ENCODE measurements around the gene TLCD2. TPM values are rescaled to one million over a fixed set of nuclear protein-coding genes. Genes with fewer than 3 reads are reported as not detected.
"Not testable (repeated sequence)": the region's sequence is repeated elsewhere in the genome, so short reads cannot be mapped to it uniquely, and the experiment has no call there.

TLCD2 gene
- total and polyA plus RNA-seq, 7 donors, result 1.1 to 2.9 (median 1.6) TPM

- DNase-seq (peak in 1 of 2 donors; percentile 32), ATAC-seq (no peak)
- Histone ChIP-seq H3K4me3 (no peak overlapping the region), H3K27me3 (ENCODE audit: insufficient read depth in 3 of 3, low read length in 2 of 3) (no peaks in the 10 kb centered on the region), H3K36me3 (ENCODE audit: insufficient read depth in 1 of 2, low read depth in 1 of 2) (peaks cover 29 to 98% of the 10 kb centered on the region in 2 donors), H3K27ac (no peak overlapping the region), H3K9me3 (no peaks in the 10 kb centered on the region), H3K4me1 (peaks cover 10% of the 10 kb centered on the region)
- no peak for TF ChIP-seq CTCF (IDR thresholded peaks at IDR 0.05)
- 77 to 90% (median 83%) methylated on average over 26 of the region's 26 CpGs for WGBS, 3 donors
- intact Hi-C loops (cut with DNase I), result no loop called here
These were observed 37.0 kb downstream of the TLCD2 start for GRCh38 chr17:1673041-1673785.

- 83 to 89% (median 88%) methylated on average over 5 of the region's 5 CpGs for WGBS, 3 donors
- H3K4me3 ChIP-seq; ATAC-seq; H3K27me3 ChIP-seq (ENCODE audit: insufficient read depth in 3 of 3, low read length in 2 of 3); H3K9me3 ChIP-seq; H3K4me1 ChIP-seq; DNase-seq: not testable (repeated sequence)
- H3K36me3 ChIP-seq (ENCODE audit: insufficient read depth in 1 of 2, low read depth in 1 of 2), result peaks cover 22 to 99% of the 10 kb centered on the region in 2 donors
- intact Hi-C loops (cut with DNase I), result loop anchor here in 1 of 2 donors (10.0 kb wide), 2 partner anchors 361 to 651 kb away; partner anchors contain the start of gene RTN4RL1
- H3K27ac ChIP-seq, result peak overlapping the region; percentile 27
These were observed 46.2 kb downstream of the TLCD2 start for GRCh38 chr17:1663934-1664333.

GRCh38 chr17:1661045-1661444, 49.1 kb downstream of the TLCD2 start:
- Histone ChIP-seq H3K36me3 (ENCODE audit: insufficient read depth in 1 of 2, low read depth in 1 of 2) (peaks cover 24 to 100% of the 10 kb centered on the region in 2 donors), H3K27ac (no peak overlapping the region), H3K27me3 (ENCODE audit: insufficient read depth in 3 of 3, low read length in 2 of 3) (no peaks in the 10 kb centered on the region), H3K4me3 (no peak overlapping the region), H3K9me3 (no peaks in the 10 kb centered on the region), H3K4me1 (no peaks in the 10 kb centered on the region)
- DNase-seq, result no peak
- WGBS, 3 donors, result 93 to 97% (median 93%) methylated on average over 12 of the region's 12 CpGs
- TF ChIP-seq CTCF (IDR thresholded peaks at IDR 0.05), result no peak
- ATAC-seq, result no peak
- intact Hi-C loops (cut with DNase I), result loop anchor here in 1 of 2 donors (10.0 kb wide), 2 partner anchors 364 to 654 kb away; partner anchors contain the start of gene RTN4RL1

- no peak for ATAC-seq
- H3K9me3 ChIP-seq, result no peaks in the 10 kb centered on the region
- no peak overlapping the region for H3K27ac ChIP-seq
- intact Hi-C loops (cut with DNase I), result no loop called here
- peaks cover 36 to 100% of the 10 kb centered on the region in 2 donors for H3K36me3 ChIP-seq (ENCODE audit: insufficient read depth in 1 of 2, low read depth in 1 of 2)
- no peak for DNase-seq
- no peaks in the 10 kb centered on the region for H3K4me1 ChIP-seq
- no peak overlapping the region for H3K4me3 ChIP-seq
- 92% methylated on average over 9 of the region's 9 CpGs for WGBS, 3 donors
- no peaks in the 10 kb centered on the region for H3K27me3 ChIP-seq (ENCODE audit: insufficient read depth in 3 of 3, low read length in 2 of 3)
- TF ChIP-seq CTCF (IDR thresholded peaks at IDR 0.05), result no peak
These were observed 52.1 kb downstream of the TLCD2 start for GRCh38 chr17:1658100-1658499.

- ATAC-seq (no peak), DNase-seq (no peak)
- Histone ChIP-seq H3K9me3 (no peaks in the 10 kb centered on the region), H3K27me3 (ENCODE audit: insufficient read depth in 3 of 3, low read length in 2 of 3) (no peaks in the 10 kb centered on the region), H3K27ac (peak overlapping the region; percentile 23), H3K36me3 (ENCODE audit: insufficient read depth in 1 of 2, low read depth in 1 of 2) (peaks cover 23 to 87% of the 10 kb centered on the region in 2 donors), H3K4me1 (peaks cover 16% of the 10 kb centered on the region), H3K4me3 (no peak overlapping the region)
- 85 to 88% (median 86%) methylated on average over 14 of the region's 14 CpGs for WGBS, 3 donors
- intact Hi-C loops (cut with DNase I), result no loop called here
- no peak for TF ChIP-seq CTCF (IDR thresholded peaks at IDR 0.05)
These were observed 56.4 kb downstream of the TLCD2 start for GRCh38 chr17:1653735-1654134.

GRCh38 chr17:1652794-1653193, 57.4 kb downstream of the TLCD2 start:
- ATAC-seq; DNase-seq; H3K4me3 ChIP-seq; intact Hi-C loops (cut with DNase I); H3K27me3 ChIP-seq (ENCODE audit: insufficient read depth in 3 of 3, low read length in 2 of 3); H3K9me3 ChIP-seq: not testable (repeated sequence)
- Histone ChIP-seq H3K4me1 (peaks cover 19% of the 10 kb centered on the region), H3K36me3 (ENCODE audit: insufficient read depth in 1 of 2, low read depth in 1 of 2) (peaks cover 23 to 77% of the 10 kb centered on the region in 2 donors), H3K27ac (peak overlapping the region; percentile 100)
- WGBS, 3 donors, result 78 to 87% (median 80%) methylated on average over 7 of the region's 7 CpGs

All from psoas muscle (tissue), 8 donors.